ENCODE measurements around the gene PPP2R1B.

PPP2R1B gene

GRCh38 chr11:111698852-111699559 lies 67.2 kb downstream of the PPP2R1B start:
- peak in 1 of 2 donors; percentile 3 for DNase-seq (ENCODE audit: extremely low read depth in 1 of 2, low read depth in 1 of 2)

GRCh38 chr11:111697933-111698371 lies 68.2 kb downstream of the PPP2R1B start:
- DNase-seq (ENCODE audit: extremely low read depth in 1 of 2, low read depth in 1 of 2) = no peak

GRCh38 chr11:111696556-111696955 lies 69.6 kb downstream of the PPP2R1B start:
- no peak for DNase-seq (ENCODE audit: extremely low read depth in 1 of 2, low read depth in 1 of 2)

- DNase-seq (ENCODE audit: extremely low read depth in 1 of 2, low read depth in 1 of 2) = no peak
Measured at GRCh38 chr11:111694851-111695250, 71.3 kb downstream of the PPP2R1B start.

GRCh38 chr11:111693224-111693937 lies 72.8 kb downstream of the PPP2R1B start:
- DNase-seq (ENCODE audit: extremely low read depth in 1 of 2, low read depth in 1 of 2) = no peak

GRCh38 chr11:111691741-111692140 lies 74.4 kb downstream of the PPP2R1B start:
- no peak for DNase-seq (ENCODE audit: extremely low read depth in 1 of 2, low read depth in 1 of 2)

GRCh38 chr11:111691176-111691575 lies 75.0 kb downstream of the PPP2R1B start:
- no peak for DNase-seq (ENCODE audit: extremely low read depth in 1 of 2, low read depth in 1 of 2)

- no peak for DNase-seq (ENCODE audit: extremely low read depth in 1 of 2, low read depth in 1 of 2)
Measured at GRCh38 chr11:111688013-111688412, 78.2 kb downstream of the PPP2R1B start.

GRCh38 chr11:111684251-111684650 lies 81.9 kb downstream of the PPP2R1B start:
- DNase-seq (ENCODE audit: extremely low read depth in 1 of 2, low read depth in 1 of 2) = no peak

GRCh38 chr11:111683806-111684205 lies 82.4 kb downstream of the PPP2R1B start:
- no peak for DNase-seq (ENCODE audit: extremely low read depth in 1 of 2, low read depth in 1 of 2)

- DNase-seq (ENCODE audit: extremely low read depth in 1 of 2, low read depth in 1 of 2) = no peak
Measured at GRCh38 chr11:111680486-111681175, 85.6 kb downstream of the PPP2R1B start.

Data from stimulated activated CD8-positive, alpha-beta memory T cell treated with anti-CD3 and anti-CD28 coated beads, Interleukin-7, amount 100 ng/mL, for 48 hours (primary cell).